Peyer's patch (tissue), 4 donors: ENCODE measurements around the gene UBA6.
"Not testable (repeated sequence)": the region's sequence is repeated elsewhere in the genome, so short reads cannot be mapped to it uniquely, and the experiment has no call there.

Experiments used
- CTCF ChIP-seq, 6 experiments: fragments of 450-650 bp in 4 of 6; fragments of 200-600 bp in 2 of 6; sonication (generic) in 1 of 6; IDR thresholded peaks; one replicate each; pipeline ENCODE4 v1.5.1; 2017 to 2019; ENCODE audit warnings: antibody characterized with exemption in 6 of 6, mild to moderate bottlenecking in 3 of 6, moderate library complexity in 1 of 6
- POLR2A ChIP-seq, 2 donors: fragments of 450-650 bp; IDR thresholded peaks; one replicate each; pipeline ENCODE4 v1.5.1; 2017; ENCODE audit warnings: antibody characterized with exemption in 2 of 2, mild to moderate bottlenecking in 2 of 2, moderate library complexity in 2 of 2

- TF ChIP-seq POLR2A, CTCF (IDR thresholded peaks at IDR 0.05): not testable (repeated sequence)
Observed at GRCh38 chr4:67730511-67730910, 29.6 kb upstream of the UBA6 start.
